HG03571 (cell line): Measurements from ENCODE around the gene EDN3.

ENCODE experiments used
- ATAC-seq: cut with Tn5 transposase; IDR thresholded peaks from one replicate; pipeline ENCODE4 v1.9.1; 2021; ENCODE audit not compliant: unreplicated experiment

EDN3 gene, protein sequence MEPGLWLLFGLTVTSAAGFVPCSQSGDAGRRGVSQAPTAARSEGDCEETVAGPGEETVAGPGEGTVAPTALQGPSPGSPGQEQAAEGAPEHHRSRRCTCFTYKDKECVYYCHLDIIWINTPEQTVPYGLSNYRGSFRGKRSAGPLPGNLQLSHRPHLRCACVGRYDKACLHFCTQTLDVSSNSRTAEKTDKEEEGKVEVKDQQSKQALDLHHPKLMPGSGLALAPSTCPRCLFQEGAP

DNA sequence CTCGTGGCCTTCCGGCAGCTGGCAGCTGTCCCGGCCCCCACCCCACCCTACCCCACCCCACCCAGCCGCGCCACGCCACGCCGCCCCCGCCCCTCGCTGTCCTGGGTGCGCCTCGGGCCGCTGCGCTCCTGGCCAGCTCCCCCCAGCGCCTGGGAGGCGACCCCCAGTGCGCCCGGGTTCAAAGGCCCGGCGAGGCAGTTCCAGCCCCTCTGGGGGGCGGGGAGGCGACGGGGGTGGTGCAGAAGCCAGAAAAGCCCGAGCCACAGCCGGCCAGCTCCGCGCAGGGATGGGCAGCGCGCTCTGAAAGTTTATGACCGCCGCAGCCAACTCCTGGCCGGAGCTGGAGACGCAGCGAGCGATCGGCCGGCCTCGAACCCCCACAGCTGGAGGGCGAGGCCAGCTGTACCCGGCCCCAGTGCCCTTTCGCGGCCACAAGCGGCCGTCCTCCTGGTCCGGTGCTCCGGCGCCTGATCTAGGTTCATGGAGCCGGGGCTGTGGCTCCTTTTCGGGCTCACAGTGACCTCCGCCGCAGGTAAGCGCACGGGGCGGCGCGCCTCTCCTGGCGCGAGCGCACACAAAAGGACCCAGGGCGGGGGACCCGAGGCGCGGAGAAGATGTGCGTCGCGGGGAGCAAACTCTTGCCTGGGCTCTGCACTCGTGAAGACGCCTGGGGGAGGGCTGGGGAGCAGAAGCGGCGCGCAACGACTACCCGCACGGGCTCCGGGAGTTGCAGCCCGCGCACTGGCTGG, at the start of gene EDN3:
Gene EDN3, plus strand, starts transcription at position 279 of the 749 bp plus-strand sequence. Its CDS starts 202 bp downstream, at position 481.
- no peak for ATAC-seq

DNA sequence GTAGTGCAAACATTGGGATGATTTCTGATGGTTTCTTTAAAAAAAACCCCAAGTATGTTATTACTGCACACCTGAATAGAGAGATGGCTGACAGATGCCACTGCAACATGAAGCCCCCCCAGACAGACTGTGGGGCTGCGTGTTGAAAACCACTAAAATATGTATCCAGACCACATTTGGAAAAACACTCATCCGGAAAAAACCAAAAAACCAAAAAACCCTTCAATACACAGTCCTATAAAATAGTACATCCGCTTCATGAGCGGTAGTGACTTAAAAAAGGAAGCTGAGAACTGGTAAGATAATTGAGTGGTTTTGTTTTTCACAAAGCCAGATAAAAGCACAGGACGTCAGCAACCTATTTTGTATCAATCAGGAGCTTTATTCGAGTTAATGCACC, 47.1 kb upstream of the EDN3 start:
- no peak for ATAC-seq

DNA sequence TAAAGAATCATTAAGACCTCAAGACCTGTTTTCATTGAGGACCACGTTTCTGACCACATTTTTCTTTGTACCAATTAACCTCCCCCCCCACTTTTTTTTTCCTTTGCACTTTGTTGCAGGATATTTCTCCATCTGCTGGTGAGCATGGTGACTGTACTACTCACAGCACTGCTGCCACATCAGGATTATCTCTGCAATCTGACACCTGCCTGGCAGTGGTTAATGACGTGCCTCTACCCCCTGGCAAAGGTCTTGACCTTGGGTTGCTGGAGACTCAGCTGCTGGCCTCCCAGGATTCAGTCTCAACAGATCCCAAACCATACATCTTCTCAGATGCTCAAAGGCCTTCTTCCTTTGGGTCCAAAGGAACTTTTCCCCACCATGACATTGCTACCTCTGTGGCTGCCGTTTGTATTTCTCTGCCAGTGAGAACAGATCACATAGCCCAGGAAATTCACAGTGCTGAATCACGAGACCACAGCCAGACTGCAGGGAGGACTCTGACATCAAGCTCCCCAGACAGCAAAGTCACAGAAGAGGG, 46.6 kb upstream of the EDN3 start:
- ATAC-seq = no peak

DNA sequence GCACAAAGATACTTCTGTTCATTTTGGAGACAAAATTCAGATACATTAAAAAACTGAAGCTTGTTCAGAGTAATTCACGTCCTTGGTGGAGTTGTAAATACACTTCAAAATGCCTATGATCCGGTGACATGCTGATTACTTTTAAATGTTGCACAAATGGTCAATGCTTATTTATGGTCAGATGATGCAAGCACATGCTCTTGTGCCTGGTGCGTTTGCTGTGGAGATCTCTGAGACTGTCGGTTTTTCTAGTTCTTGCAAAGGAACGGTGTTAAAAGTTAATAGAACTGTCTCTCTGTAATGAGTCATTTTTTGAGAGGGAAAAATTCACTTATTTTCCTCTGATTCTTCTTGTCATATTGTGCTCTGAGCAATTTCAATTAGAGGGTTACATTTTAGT, 45.2 kb upstream of the EDN3 start:
- ATAC-seq = no peak

DNA sequence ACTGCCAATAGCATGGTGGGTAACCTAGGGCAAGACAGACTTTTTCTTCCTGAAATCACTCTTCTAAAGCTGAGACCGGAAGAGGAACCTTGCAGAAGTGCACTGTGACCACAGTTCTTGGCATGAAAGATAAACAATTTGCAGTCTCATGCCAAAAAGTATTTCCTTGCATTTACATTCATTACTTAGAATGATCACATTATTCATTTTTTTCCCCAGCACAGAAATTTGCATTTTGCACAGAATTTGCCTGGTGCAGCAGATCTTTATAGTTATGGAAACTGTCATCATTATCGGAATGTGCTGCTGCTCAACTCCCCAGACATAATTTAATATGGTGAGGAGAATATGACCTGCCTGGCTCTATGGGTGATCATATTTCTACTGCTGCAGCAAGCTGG, 42.2 kb upstream of the EDN3 start:
- ATAC-seq = no peak

DNA sequence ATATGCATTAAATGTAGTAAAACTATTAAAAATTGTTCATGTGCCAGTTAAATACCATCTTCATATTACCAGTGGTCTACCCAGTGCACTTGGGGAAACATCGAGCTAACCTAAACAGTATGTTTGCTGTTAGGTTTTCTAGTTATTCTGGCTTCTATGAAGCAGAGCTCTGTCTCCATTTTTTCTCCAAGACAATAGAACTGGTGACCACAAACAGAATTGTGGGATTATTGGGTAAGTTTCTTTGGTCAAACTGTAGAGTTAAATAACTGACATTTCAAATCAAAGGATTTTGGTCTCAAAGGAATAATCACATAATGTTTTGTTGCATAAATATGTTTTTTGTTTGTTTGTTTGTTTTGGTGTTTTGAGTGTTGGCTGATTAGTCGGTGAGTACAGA, 40.5 kb upstream of the EDN3 start:
- ATAC-seq = no peak

DNA sequence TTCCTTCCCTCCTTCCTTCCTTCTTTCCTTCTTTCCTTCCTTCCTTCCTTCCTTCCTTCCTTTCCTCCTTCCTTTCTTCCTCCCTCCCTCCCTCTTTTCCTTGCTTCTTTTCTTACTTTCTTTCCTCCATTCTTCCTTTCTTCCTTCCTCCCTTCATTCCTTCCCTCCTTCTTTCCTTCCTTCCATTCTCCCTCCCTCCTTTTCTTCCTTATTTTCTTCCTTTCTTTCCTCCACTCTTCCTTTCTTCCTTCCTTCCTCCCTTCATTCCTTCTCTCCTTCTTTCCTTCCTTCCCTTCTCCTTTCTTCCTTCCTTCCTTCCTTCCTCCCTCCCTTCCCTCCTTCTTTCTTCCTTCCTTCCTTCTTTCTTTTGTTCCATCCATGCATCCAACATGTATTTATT, 35.1 kb upstream of the EDN3 start:
- ATAC-seq = no peak

DNA sequence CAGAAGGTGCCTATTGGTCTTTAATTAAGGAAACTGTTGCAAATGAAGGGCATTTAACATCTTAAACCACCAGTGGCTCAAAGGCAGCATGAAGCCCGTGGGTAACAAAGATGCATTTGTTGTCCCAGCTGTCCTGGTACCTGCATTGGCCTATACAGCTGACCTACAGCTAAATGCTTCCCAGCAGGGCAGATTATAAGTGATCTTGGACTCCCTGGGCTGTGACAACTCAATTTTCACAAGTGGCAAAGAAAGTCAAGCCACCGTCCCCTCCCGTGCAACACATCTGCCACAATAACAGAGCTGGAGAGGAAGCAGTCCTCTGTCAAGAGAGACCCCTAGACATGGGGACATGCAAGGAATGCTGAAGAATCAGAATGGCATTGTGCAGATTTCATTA, 31.5 kb upstream of the EDN3 start:
- ATAC-seq = no peak

DNA sequence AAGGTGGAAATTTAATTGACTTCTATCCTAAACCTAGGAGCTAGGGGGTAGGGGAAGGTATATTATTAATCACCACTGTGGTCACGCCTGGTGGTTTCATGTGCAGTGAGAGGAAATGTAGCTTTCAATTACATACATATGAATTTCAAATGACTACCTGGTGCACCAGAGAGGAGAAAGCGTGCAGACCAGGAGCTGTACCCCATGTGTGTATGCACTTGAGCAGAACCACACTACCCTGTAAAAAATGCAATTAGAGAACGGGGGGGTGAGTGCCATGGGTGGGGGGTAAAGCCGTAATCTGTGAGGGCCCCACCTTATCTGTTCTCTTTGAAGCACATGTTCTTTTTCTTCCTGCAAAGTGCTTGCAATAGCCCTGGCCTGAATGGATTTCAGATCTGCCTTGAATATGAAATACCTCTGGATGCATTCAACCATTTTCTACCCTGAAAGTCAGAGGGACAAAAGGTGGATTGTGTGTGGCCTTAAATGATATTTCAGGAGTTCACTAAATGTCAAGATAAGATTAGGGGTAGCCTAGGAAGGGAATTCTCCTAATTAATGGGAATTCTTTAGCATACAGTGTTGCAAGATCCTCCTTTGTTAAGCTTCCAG, 30.9 kb upstream of the EDN3 start:
- no peak for ATAC-seq

DNA sequence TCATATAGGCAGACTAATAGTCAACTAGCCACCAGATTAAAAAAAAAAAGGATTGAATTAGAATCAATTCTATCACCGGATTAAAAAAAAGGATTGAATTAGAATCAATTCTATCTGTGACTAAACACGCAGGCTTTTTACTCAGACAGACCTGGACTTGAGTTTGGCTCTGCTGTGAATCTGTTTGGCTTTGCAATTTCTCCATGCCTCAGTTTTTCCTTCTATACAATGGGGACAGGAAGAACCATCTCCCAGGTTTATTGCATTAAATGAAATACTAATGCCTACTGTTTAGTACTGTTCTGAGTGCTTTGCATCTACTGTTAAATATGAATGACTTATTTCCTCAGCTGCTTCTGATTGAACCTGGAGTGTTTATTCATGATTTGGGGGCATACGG, 30.0 kb upstream of the EDN3 start:
- no peak for ATAC-seq

DNA sequence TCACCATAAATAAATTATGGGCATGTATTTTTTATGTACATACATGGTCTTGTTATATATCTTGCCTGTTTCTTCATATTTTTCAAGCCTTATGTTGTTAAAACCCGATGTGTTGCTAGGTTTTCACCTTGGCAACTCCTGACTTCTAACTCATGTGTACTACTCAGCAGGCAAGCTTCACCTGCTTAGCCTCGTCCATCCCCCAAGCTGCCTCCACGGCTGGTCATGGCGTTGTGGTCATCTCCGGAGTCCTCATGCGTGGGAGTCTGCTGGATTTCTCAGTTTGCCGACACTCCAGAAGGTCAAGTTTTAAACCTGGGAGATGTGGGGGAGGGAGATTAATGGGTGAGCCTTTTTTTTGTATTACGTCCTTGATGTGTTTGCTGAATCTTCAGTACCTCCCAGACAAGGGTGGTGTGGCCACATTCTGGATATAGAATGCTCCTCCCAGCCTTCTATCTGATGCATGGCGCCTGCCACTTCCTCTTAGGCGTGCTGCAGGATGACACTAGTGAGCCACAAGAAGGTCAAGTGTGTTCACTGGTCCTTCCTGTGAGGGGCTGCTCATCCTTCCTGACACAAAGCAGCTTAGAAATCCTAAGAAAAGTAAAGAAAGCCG, 26.6 kb upstream of the EDN3 start:
- ATAC-seq = no peak

DNA sequence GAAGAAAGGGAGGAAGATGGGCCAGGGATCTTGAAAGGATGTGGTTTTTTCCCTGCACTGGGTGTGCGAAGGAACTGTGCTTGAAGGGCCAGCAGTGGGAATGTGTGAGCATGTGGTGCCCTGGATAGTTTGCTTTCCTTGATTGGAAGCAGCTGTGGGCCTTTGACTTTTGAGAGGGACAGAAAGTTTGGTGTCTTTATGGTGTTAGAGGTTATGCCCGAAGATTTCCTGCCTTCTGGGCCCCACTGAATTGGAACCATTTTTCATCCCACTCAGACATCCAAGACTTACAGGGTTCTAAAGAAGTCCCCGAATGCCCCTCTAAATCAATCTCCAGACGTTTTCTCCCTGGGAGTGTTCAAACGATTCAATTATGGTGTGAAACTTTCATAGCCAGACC, 23.5 kb upstream of the EDN3 start:
- no peak for ATAC-seq

DNA sequence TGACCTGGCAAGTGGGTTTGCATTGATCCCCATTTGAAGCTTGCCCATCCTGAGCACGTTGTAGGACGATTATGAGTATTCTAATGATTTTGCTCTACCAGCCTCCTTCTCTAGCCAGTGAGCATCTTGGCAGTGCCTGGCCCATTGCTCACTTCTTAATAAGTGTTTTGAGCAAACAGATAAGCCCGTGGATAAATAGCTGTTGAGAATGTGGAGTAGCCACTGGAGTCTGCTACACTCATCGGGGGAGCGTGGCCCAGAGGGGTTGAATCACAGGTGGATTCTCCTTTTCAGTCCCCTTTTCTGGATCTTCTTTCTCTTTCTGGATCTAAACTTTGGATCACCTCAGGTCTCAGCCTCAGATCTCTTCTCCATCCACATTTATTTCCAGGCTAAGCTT, 15.9 kb upstream of the EDN3 start:
- no peak for ATAC-seq

DNA sequence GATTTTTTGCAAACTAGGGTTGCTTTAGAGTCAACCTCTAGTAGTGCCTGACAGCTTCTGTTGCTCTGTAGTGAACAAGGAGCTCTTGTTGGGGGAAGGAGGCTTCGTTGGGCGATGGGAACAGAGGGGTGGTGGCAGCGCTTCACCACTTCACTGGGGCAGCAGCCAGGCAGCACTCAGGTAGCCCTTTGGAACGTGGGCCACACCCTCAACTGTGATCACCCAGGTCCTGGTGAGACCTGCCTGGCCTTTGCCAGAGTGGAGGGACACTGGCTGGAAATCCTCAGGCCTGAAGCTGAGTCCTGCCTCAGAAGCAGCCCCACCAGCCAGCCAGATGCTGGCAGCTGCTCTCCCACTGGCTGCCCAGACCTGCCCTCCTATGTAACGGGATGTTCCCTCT, 10.4 kb upstream of the EDN3 start:
- ATAC-seq = no peak

DNA sequence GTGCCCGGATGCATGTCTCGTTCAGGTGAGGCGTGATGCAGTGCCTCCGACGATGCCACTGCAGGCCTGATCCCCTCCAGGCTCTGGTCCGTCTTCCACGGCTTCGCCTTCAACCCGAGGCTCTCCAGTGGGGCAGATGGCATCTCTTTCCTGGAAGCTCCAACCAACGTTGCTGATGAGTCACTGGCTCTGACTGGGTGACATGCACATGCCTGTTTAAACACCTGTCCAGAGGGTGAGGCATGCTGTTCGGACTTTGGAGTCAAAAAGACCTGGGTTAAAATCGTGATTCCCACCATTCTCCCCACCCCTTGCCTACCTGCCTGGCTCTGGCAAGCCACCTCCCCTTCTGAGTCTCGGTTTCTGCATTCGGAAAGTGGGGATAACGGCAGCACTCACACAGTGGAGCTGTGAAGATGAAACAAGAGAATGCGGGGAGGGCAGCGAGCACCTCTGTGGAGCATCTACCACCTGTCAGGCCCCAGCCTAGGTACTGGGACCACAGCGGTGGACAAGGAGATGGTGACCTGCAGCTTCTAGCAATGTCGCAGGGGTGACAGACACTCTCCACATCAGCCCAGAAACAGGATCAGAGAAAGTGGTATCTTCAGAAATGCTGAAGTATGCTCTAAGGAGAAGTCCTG, 8.5 kb upstream of the EDN3 start:
- ATAC-seq = no peak

DNA sequence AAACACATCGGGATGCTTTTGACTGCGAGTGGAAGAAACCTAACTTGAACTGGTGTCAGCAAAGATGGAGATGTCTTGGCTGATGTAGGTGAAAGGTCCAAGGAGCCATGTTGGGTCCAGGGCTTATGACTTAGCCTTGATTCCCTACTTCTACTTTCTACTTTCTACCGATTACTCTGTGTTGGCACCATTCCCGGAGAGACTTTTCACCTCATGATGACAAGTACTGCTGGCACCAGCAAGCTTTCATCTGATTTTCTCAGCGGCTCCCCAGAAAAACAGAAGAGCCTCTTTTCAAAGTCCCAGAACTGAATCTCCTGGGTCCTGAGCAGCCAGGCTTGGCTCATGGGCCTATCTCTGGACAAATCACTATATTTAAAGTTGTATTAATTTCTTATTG, 4.9 kb upstream of the EDN3 start:
- no peak for ATAC-seq

DNA sequence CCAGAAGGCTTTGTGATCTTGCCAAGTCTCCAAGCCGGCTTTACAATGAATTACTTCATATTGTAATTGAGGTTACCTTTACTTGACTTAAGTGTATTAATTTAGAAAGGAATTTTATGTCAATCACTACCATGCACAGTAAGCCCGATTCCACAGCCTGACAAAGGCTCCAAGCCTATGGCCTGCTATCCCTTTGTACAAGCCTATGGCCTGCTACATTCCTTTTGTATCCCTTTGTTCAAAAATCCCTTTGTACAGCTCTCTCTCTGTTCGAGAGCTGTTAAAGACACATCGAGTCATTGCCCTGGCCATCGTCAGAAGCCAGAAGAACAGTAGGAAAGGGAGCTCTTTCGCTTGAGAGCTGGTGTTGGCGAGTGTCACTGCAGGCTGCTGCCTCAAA, 2.7 kb upstream of the EDN3 start:
- no peak for ATAC-seq

DNA sequence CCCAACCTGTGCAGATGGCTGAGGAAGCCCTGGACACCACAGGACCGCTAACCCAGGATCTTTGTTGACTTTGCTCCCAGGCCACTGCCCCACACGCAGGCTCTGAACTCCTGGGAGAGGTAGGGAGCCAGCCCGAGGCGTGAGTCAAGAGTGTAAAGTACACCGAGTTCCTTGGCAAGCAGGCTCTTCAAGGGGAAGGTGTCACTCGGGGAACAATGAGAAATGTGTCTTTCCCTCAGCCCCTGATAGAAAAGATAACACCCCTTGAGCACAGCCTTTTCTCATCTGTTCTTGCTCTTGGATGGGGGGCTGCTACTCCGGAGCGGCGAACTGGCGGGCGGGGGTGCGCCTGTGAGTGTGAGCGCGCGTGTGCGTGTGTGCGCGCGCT, 472 bp upstream of the EDN3 start:
- no peak for ATAC-seq

DNA sequence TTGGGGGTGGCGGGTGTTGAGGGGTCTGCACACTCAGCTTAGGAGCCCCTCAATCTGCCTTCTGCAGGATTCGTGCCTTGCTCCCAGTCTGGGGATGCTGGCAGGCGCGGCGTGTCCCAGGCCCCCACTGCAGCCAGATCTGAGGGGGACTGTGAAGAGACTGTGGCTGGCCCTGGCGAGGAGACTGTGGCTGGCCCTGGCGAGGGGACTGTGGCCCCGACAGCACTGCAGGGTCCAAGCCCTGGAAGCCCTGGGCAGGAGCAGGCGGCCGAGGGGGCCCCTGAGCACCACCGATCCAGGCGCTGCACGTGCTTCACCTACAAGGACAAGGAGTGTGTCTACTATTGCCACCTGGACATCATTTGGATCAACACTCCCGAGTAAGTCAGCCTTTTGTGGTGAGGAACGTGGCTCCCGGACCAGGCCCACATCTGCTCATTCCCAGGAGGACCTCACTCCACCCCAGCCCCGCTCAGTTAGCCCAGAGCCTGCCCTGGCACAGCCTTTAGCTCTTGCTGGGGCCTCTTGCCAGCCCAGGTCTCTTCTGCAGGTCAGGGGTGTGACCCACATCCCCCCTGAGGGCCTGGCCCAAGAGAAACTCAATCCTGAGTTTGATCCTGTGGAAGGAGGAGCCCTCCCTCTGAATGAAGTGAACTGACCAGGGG, 1.1 kb downstream of the EDN3 start:
- no peak for ATAC-seq

DNA sequence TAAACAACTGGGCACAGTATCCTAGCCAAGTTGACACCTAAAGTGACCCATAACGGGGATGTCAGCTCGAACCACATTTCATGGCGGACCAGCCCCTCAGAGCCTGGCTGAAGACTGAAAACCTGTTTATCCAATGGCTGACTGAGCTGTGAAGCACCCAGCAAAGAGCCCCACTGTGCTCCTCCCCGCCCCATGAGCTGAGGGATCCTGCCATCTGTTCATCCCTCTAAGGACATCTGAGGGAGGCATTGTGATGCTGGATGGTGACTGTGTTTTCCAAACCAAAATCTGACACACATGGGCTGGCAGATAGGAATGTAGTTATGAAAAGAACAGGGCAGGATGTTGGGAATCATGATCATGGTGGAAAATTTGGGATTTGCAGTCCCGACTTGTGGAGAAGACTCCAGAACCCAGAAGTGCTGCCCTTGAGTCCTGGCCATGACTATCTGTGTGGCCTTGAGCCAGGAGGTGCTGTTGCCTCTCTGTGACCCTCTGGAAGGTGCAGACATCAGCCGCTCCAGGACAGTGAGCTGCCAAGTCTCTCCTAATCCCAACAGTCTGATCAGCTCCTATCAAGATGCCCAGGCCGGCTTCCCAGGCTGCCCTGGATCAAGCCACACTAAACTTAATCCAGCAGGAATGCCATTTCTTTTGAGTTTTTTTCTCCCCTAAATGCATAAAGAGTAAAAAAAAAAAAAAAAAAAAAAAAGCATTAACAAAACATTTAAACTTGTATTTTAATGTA, 5.7 kb downstream of the EDN3 start:
- ATAC-seq = no peak
